C4-2B (cell line): ENCODE results near the gene FHAD1.

ENCODE experiments used
- CTCF ChIP-seq: fragments of 450-650 bp; conservative IDR thresholded peaks from 2 replicates; pipeline ENCODE4 v1.5.1; 2017; ENCODE audit warnings: mild to moderate bottlenecking
- ZFX ChIP-seq: fragments of 450-650 bp; IDR thresholded peaks from 2 replicates; pipeline ENCODE4 v1.6.1; 2017

- TF ChIP-seq CTCF (no peak), ZFX (no peak)
Observed at GRCh38 chr1:15246960-15247614, at the start of gene FHAD1.
